ENCODE results near the gene KLRC4.
"Not testable (repeated sequence)": the region's sequence is repeated elsewhere in the genome, so short reads cannot be mapped to it uniquely, and the experiment has no call there.

Gene KLRC4

DNA sequence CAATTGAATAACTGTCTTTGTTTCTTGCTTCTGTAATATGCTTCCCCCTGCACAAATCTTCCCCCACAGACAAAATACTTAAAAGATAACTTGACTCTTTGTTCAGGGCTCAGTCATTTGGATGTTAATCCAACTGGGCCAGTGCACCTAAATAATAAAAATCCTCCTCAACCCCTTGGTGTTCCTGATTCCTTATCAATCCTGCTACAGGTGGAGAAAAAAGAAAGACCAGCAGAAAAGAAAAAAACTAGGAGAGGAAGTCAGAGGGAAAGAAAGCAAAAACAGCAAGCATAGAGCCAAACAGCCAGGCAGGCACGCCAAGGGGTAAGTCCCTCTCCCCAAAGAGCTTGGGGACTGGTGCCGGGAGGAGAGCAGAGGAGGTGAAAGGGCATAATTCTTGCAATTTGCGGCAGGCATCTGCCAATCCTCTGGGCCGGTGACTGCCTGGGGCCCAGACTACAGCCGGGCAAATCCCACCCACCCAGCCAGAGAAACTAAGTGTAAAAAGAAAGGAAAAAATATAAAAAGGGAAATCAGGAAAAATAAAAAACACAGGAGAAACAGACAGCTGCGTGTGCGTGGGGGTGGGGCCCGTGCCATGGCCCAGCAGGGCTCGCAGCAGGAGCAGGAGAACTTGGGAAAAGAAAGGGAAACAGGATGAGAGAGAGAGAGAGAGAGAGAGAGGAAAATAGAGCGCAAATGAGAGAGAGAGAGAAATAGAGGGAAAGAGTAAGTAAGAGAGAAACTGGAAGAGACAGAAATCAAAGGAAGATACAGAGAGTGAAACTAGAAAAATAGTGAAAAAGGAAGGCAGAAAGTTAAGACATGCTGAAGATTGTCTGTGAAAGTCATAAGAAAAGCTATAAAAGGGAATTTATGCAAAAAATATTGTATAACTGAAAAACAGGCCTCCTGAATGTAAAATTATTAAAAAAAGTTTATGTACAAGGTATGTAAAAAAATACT is 41.1 kb downstream of the KLRC4 start:
- H3K27ac ChIP-seq (ENCODE audit: low read length), result no peak overlapping the region
- no peak for ATAC-seq (ENCODE audit: insufficient read depth, low read depth)
- no peak for TF ChIP-seq EZH2 (IDR thresholded peaks at IDR 0.05; ENCODE audit: borderline replicate concordance, low read depth, low read length, severe bottlenecking)
- TF ChIP-seq, protein P1, sequence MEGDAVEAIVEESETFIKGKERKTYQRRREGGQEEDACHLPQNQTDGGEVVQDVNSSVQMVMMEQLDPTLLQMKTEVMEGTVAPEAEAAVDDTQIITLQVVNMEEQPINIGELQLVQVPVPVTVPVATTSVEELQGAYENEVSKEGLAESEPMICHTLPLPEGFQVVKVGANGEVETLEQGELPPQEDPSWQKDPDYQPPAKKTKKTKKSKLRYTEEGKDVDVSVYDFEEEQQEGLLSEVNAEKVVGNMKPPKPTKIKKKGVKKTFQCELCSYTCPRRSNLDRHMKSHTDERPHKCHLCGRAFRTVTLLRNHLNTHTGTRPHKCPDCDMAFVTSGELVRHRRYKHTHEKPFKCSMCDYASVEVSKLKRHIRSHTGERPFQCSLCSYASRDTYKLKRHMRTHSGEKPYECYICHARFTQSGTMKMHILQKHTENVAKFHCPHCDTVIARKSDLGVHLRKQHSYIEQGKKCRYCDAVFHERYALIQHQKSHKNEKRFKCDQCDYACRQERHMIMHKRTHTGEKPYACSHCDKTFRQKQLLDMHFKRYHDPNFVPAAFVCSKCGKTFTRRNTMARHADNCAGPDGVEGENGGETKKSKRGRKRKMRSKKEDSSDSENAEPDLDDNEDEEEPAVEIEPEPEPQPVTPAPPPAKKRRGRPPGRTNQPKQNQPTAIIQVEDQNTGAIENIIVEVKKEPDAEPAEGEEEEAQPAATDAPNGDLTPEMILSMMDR (IDR thresholded peaks at IDR 0.05; ENCODE audit: borderline replicate concordance, extremely low read depth, low read length, poor library complexity, severe bottlenecking), result no peak
- H3K4me2 ChIP-seq (ENCODE audit: insufficient read depth, low read length), result no peak overlapping the region
- DNase-seq, result no peak
- no peaks in the 10 kb centered on the region for H3K36me3 ChIP-seq (ENCODE audit: insufficient read depth, low read length)
- no peak overlapping the region for H3K9ac ChIP-seq (ENCODE audit: low read depth, low read length)
- H2AFZ ChIP-seq (ENCODE audit: low read depth, low read length), result no peak overlapping the region
- H3K9me3 ChIP-seq (ENCODE audit: insufficient read depth, low read length, severe bottlenecking), result no peaks in the 10 kb centered on the region
- H3K79me2 ChIP-seq (ENCODE audit: insufficient read depth, low read length), result no peaks in the 10 kb centered on the region
- H3K4me1 ChIP-seq (ENCODE audit: insufficient read depth, low read length), result peaks cover 26% of the 10 kb centered on the region
- no peaks in the 10 kb centered on the region for H4K20me1 ChIP-seq (ENCODE audit: insufficient read depth, low read length)
- no peaks in the 10 kb centered on the region for H3K27me3 ChIP-seq (ENCODE audit: insufficient read depth, low read length, poor library complexity)
- no peak overlapping the region for H3K4me3 ChIP-seq (ENCODE audit: low read depth in 1 of 2, low read length in 2 of 2)

DNA sequence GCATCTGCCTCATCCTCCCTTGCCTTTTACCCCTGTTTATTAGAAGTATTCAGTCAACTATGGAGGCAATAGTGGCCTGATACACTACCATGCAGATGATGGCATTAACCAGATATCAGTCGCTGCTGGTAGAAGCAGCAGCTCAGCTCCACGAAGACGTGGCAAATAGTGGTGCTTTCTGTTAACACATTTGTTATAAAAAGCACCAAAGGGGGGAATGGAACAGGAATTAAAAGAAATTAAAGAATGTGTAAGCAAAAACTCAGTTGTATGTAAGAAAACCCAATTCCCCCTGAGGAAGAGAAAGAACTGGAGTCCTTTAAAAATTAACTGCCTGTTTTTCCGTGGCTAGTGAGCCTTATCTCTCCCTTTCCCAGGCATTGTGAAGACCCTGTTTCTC is 41.8 kb downstream of the KLRC4 start:
- not testable (repeated sequence) for ATAC-seq (ENCODE audit: insufficient read depth, low read depth); H3K36me3 ChIP-seq (ENCODE audit: insufficient read depth, low read length); H3K27me3 ChIP-seq (ENCODE audit: insufficient read depth, low read length, poor library complexity); H2AFZ ChIP-seq (ENCODE audit: low read depth, low read length); H3K4me3 ChIP-seq (ENCODE audit: low read depth in 1 of 2, low read length in 2 of 2); H3K9ac ChIP-seq (ENCODE audit: low read depth, low read length); DNase-seq; H3K27ac ChIP-seq (ENCODE audit: low read length); H3K9me3 ChIP-seq (ENCODE audit: insufficient read depth, low read length, severe bottlenecking); H3K79me2 ChIP-seq (ENCODE audit: insufficient read depth, low read length); H4K20me1 ChIP-seq (ENCODE audit: insufficient read depth, low read length); H3K4me2 ChIP-seq (ENCODE audit: insufficient read depth, low read length)
- peaks cover 34% of the 10 kb centered on the region for H3K4me1 ChIP-seq (ENCODE audit: insufficient read depth, low read length)

DNA sequence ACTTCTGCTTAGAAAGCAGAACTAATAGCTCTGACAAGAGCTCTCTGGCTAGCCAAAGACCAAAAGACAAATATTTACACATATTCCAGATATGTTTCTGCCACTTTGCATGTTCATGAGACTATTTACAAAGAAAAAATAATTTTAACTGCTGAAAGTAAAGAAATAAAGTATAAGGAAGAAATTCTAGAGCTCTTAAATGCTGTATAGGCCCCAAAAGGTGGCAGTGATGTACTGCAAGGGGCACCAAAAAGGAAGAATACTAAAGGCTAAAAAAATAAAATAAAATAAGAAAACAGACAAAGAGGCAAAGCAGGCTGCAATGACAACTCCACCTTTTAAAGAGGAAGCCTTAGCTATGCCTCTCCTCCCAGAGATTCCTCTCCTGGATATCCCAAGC is 42.7 kb downstream of the KLRC4 start:
- Histone ChIP-seq H3K4me2 (ENCODE audit: insufficient read depth, low read length) (no peak overlapping the region), H3K4me3 (ENCODE audit: low read depth in 1 of 2, low read length in 2 of 2) (no peak overlapping the region), H3K9ac (ENCODE audit: low read depth, low read length) (no peak overlapping the region), H3K27me3 (ENCODE audit: insufficient read depth, low read length, poor library complexity) (no peaks in the 10 kb centered on the region), H3K79me2 (ENCODE audit: insufficient read depth, low read length) (no peaks in the 10 kb centered on the region), H3K9me3 (ENCODE audit: insufficient read depth, low read length, severe bottlenecking) (no peaks in the 10 kb centered on the region), H3K4me1 (ENCODE audit: insufficient read depth, low read length) (peaks cover 34% of the 10 kb centered on the region), H4K20me1 (ENCODE audit: insufficient read depth, low read length) (no peaks in the 10 kb centered on the region), H2AFZ (ENCODE audit: low read depth, low read length) (peak overlapping the region; percentile 98; the same call in 1 of the 2 replicates), H3K27ac (ENCODE audit: low read length) (no peak overlapping the region), H3K36me3 (ENCODE audit: insufficient read depth, low read length) (no peaks in the 10 kb centered on the region)
- TF ChIP-seq EZH2 (IDR thresholded peaks at IDR 0.05; ENCODE audit: borderline replicate concordance, low read depth, low read length, severe bottlenecking), result no peak
- TF ChIP-seq, protein P1 (IDR thresholded peaks at IDR 0.05; ENCODE audit: borderline replicate concordance, extremely low read depth, low read length, poor library complexity, severe bottlenecking), result peak; percentile 32
- ATAC-seq (ENCODE audit: insufficient read depth, low read depth), result no peak
- DNase-seq, result no peak

DNA sequence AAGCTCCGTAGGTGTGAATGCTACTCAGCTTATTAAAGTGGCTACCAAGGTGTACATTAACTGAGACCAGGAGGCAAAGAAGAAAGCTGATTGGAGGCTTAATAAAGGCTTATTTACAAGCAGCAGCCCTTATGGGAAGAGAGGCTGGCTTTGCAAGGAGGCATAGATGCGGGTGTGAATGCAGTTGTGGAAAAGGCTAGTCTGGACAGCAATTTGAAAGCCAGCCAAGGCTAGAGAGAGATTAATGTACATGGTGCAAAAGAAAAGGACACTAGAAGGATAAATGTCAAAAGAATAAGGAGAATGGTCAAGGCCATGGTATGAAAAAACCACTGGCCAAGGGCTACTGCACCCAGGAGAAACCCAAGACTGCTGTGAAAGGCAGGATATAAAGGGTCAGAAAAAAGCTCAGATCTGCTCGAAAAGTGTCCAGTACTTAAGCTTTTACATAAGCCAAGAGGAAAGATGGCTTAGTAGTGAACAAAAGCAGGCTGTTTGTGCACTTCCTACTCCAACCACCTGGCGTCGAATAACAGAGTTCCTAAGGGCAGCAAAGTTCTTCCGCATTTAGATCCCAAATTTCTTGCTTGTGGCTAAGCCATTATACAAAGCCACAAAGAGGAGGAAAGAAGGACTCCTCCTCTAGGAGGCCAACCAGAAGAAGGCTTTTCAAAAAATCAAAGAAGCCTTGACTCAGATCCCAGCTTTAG is 43.7 kb downstream of the KLRC4 start:
- H4K20me1 ChIP-seq (ENCODE audit: insufficient read depth, low read length), result no peaks in the 10 kb centered on the region

More for the DNA sequence above, 43.7 kb downstream of the KLRC4 start:
- Histone ChIP-seq H3K9me3 (ENCODE audit: insufficient read depth, low read length, severe bottlenecking) (no peaks in the 10 kb centered on the region), H3K9ac (ENCODE audit: low read depth, low read length) (peak overlapping the region; percentile 66), H3K4me3 (ENCODE audit: low read depth in 1 of 2, low read length in 2 of 2) (peak overlapping the region; percentile 18 to 62; a peak in 3 of 4 replicates), H3K36me3 (ENCODE audit: insufficient read depth, low read length) (no peaks in the 10 kb centered on the region), H2AFZ (ENCODE audit: low read depth, low read length) (peak overlapping the region; percentile 98), H3K4me2 (ENCODE audit: insufficient read depth, low read length) (peak overlapping the region; percentile 87), H3K4me1 (ENCODE audit: insufficient read depth, low read length) (peaks cover 34% of the 10 kb centered on the region), H3K27ac (ENCODE audit: low read length) (peak overlapping the region; percentile 93), H3K27me3 (ENCODE audit: insufficient read depth, low read length, poor library complexity) (no peaks in the 10 kb centered on the region), H3K79me2 (ENCODE audit: insufficient read depth, low read length) (no peaks in the 10 kb centered on the region)
- DNase-seq (no peak), ATAC-seq (ENCODE audit: insufficient read depth, low read depth) (no peak)
- TF ChIP-seq, protein P1 (IDR thresholded peaks at IDR 0.05; ENCODE audit: borderline replicate concordance, extremely low read depth, low read length, poor library complexity, severe bottlenecking), result peak; percentile 28
- TF ChIP-seq EZH2 (IDR thresholded peaks at IDR 0.05; ENCODE audit: borderline replicate concordance, low read depth, low read length, severe bottlenecking), result no peak

All from DND-41 (cell line).